A673 (cell line): ENCODE data around the gene CEP164. TPM values are rescaled to one million over a fixed set of nuclear protein-coding genes. Genes with fewer than 3 reads are reported as not detected.

Experiments used
- BruUV-seq: library from RNA; stranded (reverse); fragments of 400-500 nt; replicated peaks from 2 replicates; lab custom pipeline; 2021; lab: Mats Ljungman, UMichigan
- CTCF ChIA-PET: fragments of 300-600 bp; sonication (Branson Sonifier 250); formaldehyde crosslinking; loops from one replicate; lab custom pipeline; 2022; ENCODE audit warnings: antibody characterized with exemption; lab: Charles Lee
- POLR2A ChIA-PET: fragments of 300-600 bp; sonication (Branson Sonifier 250); formaldehyde crosslinking; loops from one replicate; lab custom pipeline; 2022; ENCODE audit warnings: antibody characterized with exemption; ENCODE audit not compliant: low non-redundant PET; lab: Charles Lee
- DNase-seq: peaks from one replicate; pipeline ENCODE4 v3.0.0-alpha.2; 2015; ENCODE audit warnings: low spot score
- H3K27ac ChIP-seq: fragments of 200-600 bp; sonication (generic); 2 replicates; pipeline ENCODE4 v1.5.1; 2016; ENCODE audit warnings: mixed run types, low read depth, mild to moderate bottlenecking, mixed read lengths, antibody characterized with exemption, low read length; ENCODE audit not compliant: poor library complexity, severe bottlenecking
- H3K27me3 ChIP-seq: fragments of 200-600 bp; sonication (generic); replicated peaks from 2 replicates; pipeline ENCODE4 v1.6.1; 2017; ENCODE audit warnings: mixed run types, low read depth, mild to moderate bottlenecking, mixed read lengths, antibody characterized with exemption, low read length; ENCODE audit not compliant: insufficient read depth, poor library complexity
- H3K36me3 ChIP-seq: fragments of 200-600 bp; sonication (generic); 2 replicates; pipeline ENCODE4 v1.6.1; 2016; ENCODE audit warnings: mixed run types, mild to moderate bottlenecking, mixed read lengths, antibody characterized with exemption, low read length; ENCODE audit not compliant: insufficient read depth, poor library complexity, severe bottlenecking
- H3K4me1 ChIP-seq: fragments of 200-600 bp; sonication (generic); 2 replicates; pipeline ENCODE4 v1.6.1; 2017; ENCODE audit warnings: mixed run types, mild to moderate bottlenecking, mixed read lengths, antibody characterized with exemption, low read length; ENCODE audit not compliant: insufficient read depth, poor library complexity, severe bottlenecking
- H3K4me3 ChIP-seq: fragments of 200-600 bp; sonication (generic); 2 replicates; pipeline ENCODE4 v1.5.1; 2016; ENCODE audit warnings: low read depth, mixed run types, mild to moderate bottlenecking, mixed read lengths, low read length; ENCODE audit not compliant: poor library complexity, severe bottlenecking
- H3K9me3 ChIP-seq: fragments of 200-600 bp; sonication (generic); 2 replicates; pipeline ENCODE4 v1.6.1; 2016; ENCODE audit warnings: mixed run types, low read depth, mild to moderate bottlenecking, mixed read lengths, antibody characterized with exemption, low read length; ENCODE audit not compliant: poor library complexity, severe bottlenecking
- CTCF ChIP-seq: fragments of 300-800, 200-600 bp; sonication (generic); conservative IDR thresholded peaks from 2 replicates; pipeline ENCODE4 v1.5.1; 2017; ENCODE audit warnings: low read depth, mild to moderate bottlenecking, antibody characterized with exemption, low read length, moderate library complexity, mixed read lengths
- EZH2 ChIP-seq: fragments of 200-600 bp; sonication (generic); IDR thresholded peaks from 2 replicates; pipeline ENCODE4 v1.6.1; 2017; ENCODE audit warnings: borderline replicate concordance, low read depth, mild to moderate bottlenecking, mixed read lengths, antibody characterized with exemption, low read length; ENCODE audit not compliant: poor library complexity, severe bottlenecking
- intact Hi-C: fragments of 100-400 bp; cut with micrococcal nuclease; formaldehyde crosslinking; loops from one replicate; pipeline ENCODE4 v1.10.0; 2022; ENCODE audit not compliant: unreplicated experiment
- total RNA-seq: library from RNA; stranded (reverse); gene quantifications from 2 replicates; pipeline ENCODE4 v1.2.3, GENCODE V29; 2021

CEP164 gene
- total RNA-seq, 1 experiment from 2014 or later, result 39.4 TPM

GRCh38 chr11:117417856-117418255, 90.2 kb downstream of the CEP164 start:
- TF ChIP-seq EZH2 (no peak), CTCF (no peak)
- BruUV-seq, result no TSS peak
- Histone ChIP-seq H3K4me3 (no peak overlapping the region), H3K27me3 (no peaks in the 10 kb centered on the region), H3K9me3 (no peaks in the 10 kb centered on the region), H3K36me3 (no peaks in the 10 kb centered on the region), H3K4me1 (no peaks in the 10 kb centered on the region), H3K27ac (no peak overlapping the region)
- intact Hi-C loops, result no loop called here
- ChIA-PET CTCF (no interaction called here), POLR2A (no interaction called here)
- DNase-seq, result no peak

GRCh38 chr11:117418737-117419481, 91.3 kb downstream of the CEP164 start:
- Histone ChIP-seq H3K36me3 (no peaks in the 10 kb centered on the region), H3K9me3 (no peaks in the 10 kb centered on the region), H3K4me1 (no peaks in the 10 kb centered on the region), H3K27me3 (no peaks in the 10 kb centered on the region), H3K4me3 (no peak overlapping the region), H3K27ac (no peak overlapping the region)
- TF ChIP-seq EZH2 (no peak), CTCF (no peak)
- BruUV-seq, result no TSS peak
- intact Hi-C loops, result no loop called here
- DNase-seq, result no peak
- ChIA-PET POLR2A (no interaction called here), CTCF (no interaction called here)

- intact Hi-C loops, result loop anchor here (10.0 kb wide), 1 partner anchor 635 kb away; no protein-coding TSS in a partner anchor
- POLR2A ChIA-PET, result no interaction called here
- no peak overlapping the region for H3K27ac ChIP-seq
- no peaks in the 10 kb centered on the region for H3K27me3 ChIP-seq
- BruUV-seq, result no TSS peak
- H3K9me3 ChIP-seq, result no peaks in the 10 kb centered on the region
- no peaks in the 10 kb centered on the region for H3K4me1 ChIP-seq
- H3K36me3 ChIP-seq, result no peaks in the 10 kb centered on the region
- CTCF ChIA-PET, result no interaction called here
- DNase-seq, result no peak
- no peak overlapping the region for H3K4me3 ChIP-seq
- TF ChIP-seq CTCF (no peak), EZH2 (no peak)
Measured at GRCh38 chr11:117419482-117420142, 92.0 kb downstream of the CEP164 start.
